ENCODE measurements around the gene FBXO7.

- no peak for TF ChIP-seq CTCF (IDR thresholded peaks at IDR 0.05; ENCODE audit: poor library complexity)
- no peak for TF ChIP-seq EZH2 (IDR thresholded peaks at IDR 0.05; ENCODE audit: borderline replicate concordance)
- TF ChIP-seq EZH2phosphoT487 (IDR thresholded peaks at IDR 0.05; ENCODE audit: low read depth, severe bottlenecking, unreplicated experiment) = no peak
These were observed 25.6 kb upstream of the FBXO7 start for GRCh38 chr22:32448980-32449379.

Data from hepatocyte (in vitro differentiated cells).